Esophagus muscularis mucosa (tissue), 4 donors: ENCODE measurements around the gene CDK5R1. TPM values are rescaled to one million over a fixed set of nuclear protein-coding genes. Genes with fewer than 3 reads are reported as not detected.

Experiments
- DNase-seq: peaks from one replicate; pipeline ENCODE4 v3.0.0-alpha.2; 2017; ENCODE audit errors: extremely low spot score
- H3K27ac ChIP-seq, 4 donors: fragments of 200-600 bp; sonication (generic); replicated peaks in 1 of 4; 1 replicate in 3 of 4; 2 replicates in 1 of 4; pipeline ENCODE4 v1.5.1; 2016 to 2019; ENCODE audit warnings: mild to moderate bottlenecking in 1 of 4
- H3K27me3 ChIP-seq, 4 donors: fragments of 200-600 bp; sonication (generic); one replicate each; pipeline versions ENCODE4 v1.5.1 to v1.6.0; 2016 to 2019
- H3K36me3 ChIP-seq, 4 donors: fragments of 200-600 bp; sonication (generic); one replicate each; pipeline ENCODE4 v1.5.1; 2016 to 2019
- H3K4me1 ChIP-seq, 4 donors: fragments of 200-600 bp; sonication (generic); one replicate each; pipeline ENCODE4 v1.5.1; 2016 to 2019
- H3K4me3 ChIP-seq, 4 donors: fragments of 200-600 bp; sonication (generic); 1 replicate in 2 of 4; 2 replicates in 2 of 4; pipeline ENCODE4 v1.5.1; 2016 to 2019; ENCODE audit warnings: mild to moderate bottlenecking in 4 of 4, moderate library complexity in 1 of 4
- H3K9me3 ChIP-seq, 4 donors: fragments of 200-600 bp; sonication (generic); 1 replicate in 3 of 4; 2 replicates in 1 of 4; pipeline ENCODE4 v1.5.1; 2016 to 2019
- CTCF ChIP-seq, 3 experiments: fragments of 200-600 bp in 2 of 3; fragments of 450-650 bp in 1 of 3; sonication (generic) in 2 of 3; IDR thresholded peaks; one replicate each; pipeline ENCODE4 v1.5.1; 2017 to 2019; ENCODE audit warnings: antibody characterized with exemption in 3 of 3, mild to moderate bottlenecking in 2 of 3, moderate library complexity in 1 of 3
- EP300 ChIP-seq: sonication (generic); formaldehyde crosslinking; IDR thresholded peaks from one replicate; pipeline ENCODE4 v1.6.1; 2017; ENCODE audit warnings: antibody characterized with exemption
- POLR2A ChIP-seq: fragments of 450-650 bp; IDR thresholded peaks from one replicate; pipeline ENCODE4 v1.6.1; 2017; ENCODE audit warnings: antibody characterized with exemption, moderate library complexity, mild to moderate bottlenecking, low read depth
- POLR2AphosphoS5 ChIP-seq, 2 donors: sonication (generic); formaldehyde crosslinking; IDR thresholded peaks; one replicate each; pipeline ENCODE4 v1.6.1; 2017; ENCODE audit warnings: antibody characterized with exemption in 2 of 2
- WGBS: methylation state at CpG from one replicate; pipeline ENCODE4 v1.1.5; 2018; 5-methylcytosine and 5-hydroxymethylcytosine counted together
- intact Hi-C: fragments of 100-400 bp; cut with DNase I; formaldehyde crosslinking; loops from one replicate; pipeline ENCODE4 v1.15.1; 2023
- total RNA-seq, 4 donors: library from RNA; depleted of rRNA; stranded (reverse); fragments of >200 nt; gene quantifications; one replicate each; pipeline versions ENCODE4 v1.1.0 to v1.2.1, GENCODE V29; 2016

CDK5R1 gene
- total RNA-seq, 4 donors from 2014 or later: 0.33 to 1.2 (median 0.64) TPM

DNA sequence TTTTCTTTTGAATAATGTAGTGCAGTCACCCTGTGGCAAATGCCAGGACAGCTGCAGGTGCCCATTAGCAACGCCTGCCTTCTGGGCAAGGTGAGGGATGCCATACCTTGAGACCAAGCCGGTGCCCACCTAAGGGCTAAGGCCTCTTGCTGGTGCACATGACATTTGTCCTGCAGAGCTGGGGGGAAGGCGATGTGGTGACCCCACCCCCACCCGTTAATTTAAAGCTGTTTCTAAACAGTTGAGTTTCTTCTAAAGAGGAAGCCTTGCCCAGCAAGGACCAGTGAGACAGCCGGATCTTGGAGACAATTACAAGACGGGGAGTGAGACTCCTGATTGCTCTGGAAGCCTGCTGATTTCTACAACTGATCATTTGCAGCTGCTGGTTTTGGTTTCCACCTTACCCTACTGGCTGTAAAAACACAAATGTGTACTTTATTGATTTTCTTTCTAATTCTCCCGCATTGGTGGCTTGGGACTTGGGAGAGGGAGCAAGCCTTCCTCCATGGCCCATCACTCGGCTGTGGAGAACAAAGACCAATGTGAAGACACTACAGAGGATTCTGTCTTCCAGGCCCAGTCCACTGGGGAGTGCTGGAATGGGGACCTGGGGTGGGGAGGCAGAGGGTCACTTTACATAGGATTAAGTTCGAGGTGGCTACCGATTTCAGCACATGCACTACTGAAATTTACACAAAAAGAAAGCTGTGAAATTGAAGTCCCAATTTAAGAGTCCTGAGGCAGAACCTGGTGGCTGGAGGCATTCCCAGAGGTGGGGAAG, 2.7 kb downstream of the CDK5R1 start:
- TF ChIP-seq POLR2A (no peak), CTCF (IDR thresholded peaks at IDR 0.05) (no peak), POLR2AphosphoS5 (IDR thresholded peaks at IDR 0.05) (no peak), EP300 (no peak)
- Histone ChIP-seq H3K27me3 (no peaks in the 10 kb centered on the region), H3K36me3 (peaks cover 0 to 3% (median 0%) of the 10 kb centered on the region in 4 donors), H3K4me1 (peaks cover 15 to 28% (median 20%) of the 10 kb centered on the region in 4 donors), H3K27ac (no peak overlapping the region), H3K9me3 (no peaks in the 10 kb centered on the region), H3K4me3 (no peak overlapping the region)
- WGBS: 83% methylated on average over 5 of the region's 10 CpGs
- intact Hi-C loops: no loop called here
- no peak for DNase-seq

DNA sequence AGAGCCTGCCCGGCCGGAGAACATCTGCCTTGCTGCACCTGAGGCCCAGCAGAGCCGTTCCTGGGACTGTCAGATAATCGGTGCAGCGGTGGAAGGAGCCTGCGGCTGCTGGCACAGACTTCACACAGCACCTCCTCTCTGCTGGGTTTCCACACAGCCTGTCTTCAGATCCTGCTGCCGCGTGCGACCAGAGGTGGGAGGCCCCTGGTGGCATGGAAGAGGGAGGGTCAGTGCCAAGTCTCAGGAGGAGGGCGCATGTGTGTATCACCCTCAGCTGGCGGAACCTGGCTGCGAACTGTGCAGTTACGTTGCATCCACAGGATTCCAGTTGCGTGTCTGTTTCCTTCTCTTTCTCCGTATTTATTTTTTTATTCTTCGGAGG, 3.3 kb downstream of the CDK5R1 start:
- Histone ChIP-seq H3K4me3 (no peak overlapping the region), H3K9me3 (no peaks in the 10 kb centered on the region), H3K36me3 (peaks cover 0 to 3% (median 0%) of the 10 kb centered on the region in 4 donors), H3K4me1 (peaks cover 15 to 29% (median 21%) of the 10 kb centered on the region in 4 donors), H3K27me3 (no peaks in the 10 kb centered on the region), H3K27ac (no peak overlapping the region)
- WGBS: 75% methylated on average over 16 of the region's 16 CpGs
- intact Hi-C loops: no loop called here
- DNase-seq: no peak
- TF ChIP-seq POLR2AphosphoS5 (IDR thresholded peaks at IDR 0.05): no peak
- TF ChIP-seq EP300: no peak
- TF ChIP-seq CTCF (IDR thresholded peaks at IDR 0.05): no peak
- no peak for TF ChIP-seq POLR2A

- H3K4me3 ChIP-seq: no peak overlapping the region
- no peak overlapping the region for H3K27ac ChIP-seq
- TF ChIP-seq EP300: no peak
- no peak for TF ChIP-seq CTCF (IDR thresholded peaks at IDR 0.05)
- no peak for TF ChIP-seq POLR2AphosphoS5 (IDR thresholded peaks at IDR 0.05)
- no peak for TF ChIP-seq POLR2A
- H3K4me1 ChIP-seq: peaks cover 20 to 27% (median 21%) of the 10 kb centered on the region in 4 donors
- 87% methylated on average over 13 of the region's 21 CpGs for WGBS
- no peak for DNase-seq
- peaks cover 0 to 3% (median 0%) of the 10 kb centered on the region in 4 donors for H3K36me3 ChIP-seq
- no peaks in the 10 kb centered on the region for H3K27me3 ChIP-seq
- intact Hi-C loops: no loop called here
- H3K9me3 ChIP-seq: no peaks in the 10 kb centered on the region
These were observed 4.8 kb downstream of the CDK5R1 start for GRCh38 chr17:32491371-32492263.

DNA sequence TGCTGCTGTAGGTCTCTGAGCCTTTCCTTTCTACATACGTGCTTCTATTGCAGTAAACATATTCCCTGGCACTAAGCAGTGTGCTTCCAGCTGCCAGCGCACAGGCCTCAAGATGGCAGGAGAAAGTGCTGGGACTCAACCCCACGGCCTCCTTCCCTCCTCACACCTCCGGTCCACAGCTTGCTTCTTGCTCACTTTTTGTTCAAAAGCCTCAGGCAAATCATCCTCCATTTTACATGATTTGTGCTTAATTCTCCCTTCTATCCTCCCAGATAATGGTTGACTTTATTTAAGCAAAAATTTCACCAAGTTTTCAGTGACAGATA, 5.4 kb downstream of the CDK5R1 start:
- intact Hi-C loops: no loop called here
- H3K36me3 ChIP-seq: peaks cover 0 to 3% (median 0%) of the 10 kb centered on the region in 4 donors
- no peak overlapping the region for H3K27ac ChIP-seq
- H3K9me3 ChIP-seq: no peaks in the 10 kb centered on the region
- no peaks in the 10 kb centered on the region for H3K27me3 ChIP-seq
- WGBS: 83% methylated on average over 4 of the region's 4 CpGs
- no peak for DNase-seq
- no peak overlapping the region for H3K4me3 ChIP-seq
- TF ChIP-seq POLR2A (no peak), CTCF (IDR thresholded peaks at IDR 0.05) (no peak), EP300 (no peak), POLR2AphosphoS5 (IDR thresholded peaks at IDR 0.05) (no peak)
- peaks cover 20 to 24% (median 21%) of the 10 kb centered on the region in 4 donors for H3K4me1 ChIP-seq
